Raji (cell line): Measurements from ENCODE around the gene GNG7.
A peak's percentile ranks its signal among the peaks of the same experiment; 100 is the strongest.

Experiments used
- POLR2A ChIP-seq: IDR thresholded peaks from 2 replicates; pipeline ENCODE4 v1.6.1; 2011; ENCODE audit warnings: low read depth, low read length, control low read depth; ENCODE audit not compliant: insufficient read depth

Gene GNG7

GRCh38 chr19:2491130-2491801 lies 211.2 kb downstream of the GNG7 start:
- peak; percentile 34; the same call in 1 of the 2 replicates for TF ChIP-seq POLR2A

- TF ChIP-seq POLR2A = no peak
Measured at GRCh38 chr19:2490659-2491058, 211.8 kb downstream of the GNG7 start.

GRCh38 chr19:2488942-2489731 lies 213.4 kb downstream of the GNG7 start:
- TF ChIP-seq POLR2A = no peak

GRCh38 chr19:2488405-2488941 lies 214.0 kb downstream of the GNG7 start:
- TF ChIP-seq POLR2A = no peak

- no peak for TF ChIP-seq POLR2A
Measured at GRCh38 chr19:2487842-2488241, 214.7 kb downstream of the GNG7 start.

GRCh38 chr19:2487090-2487489 lies 215.4 kb downstream of the GNG7 start:
- TF ChIP-seq POLR2A = no peak

GRCh38 chr19:2485428-2485827 lies 217.1 kb downstream of the GNG7 start:
- no peak for TF ChIP-seq POLR2A

- TF ChIP-seq POLR2A = no peak
Measured at GRCh38 chr19:2484178-2484937, 218.1 kb downstream of the GNG7 start.

GRCh38 chr19:2483484-2484151 lies 218.9 kb downstream of the GNG7 start:
- TF ChIP-seq POLR2A = no peak

GRCh38 chr19:2483084-2483483 lies 219.4 kb downstream of the GNG7 start:
- TF ChIP-seq POLR2A = no peak

- TF ChIP-seq POLR2A = no peak
Measured at GRCh38 chr19:2482354-2483038, 220.0 kb downstream of the GNG7 start.

- TF ChIP-seq POLR2A = no peak
Measured at GRCh38 chr19:2481466-2481865, 221.0 kb downstream of the GNG7 start.

- TF ChIP-seq POLR2A = no peak
Measured at GRCh38 chr19:2479556-2480194, 222.8 kb downstream of the GNG7 start.
